DND-41 (cell line): Measurements from ENCODE around the gene HADHB.

Experiments used
- EZH2 ChIP-seq: IDR thresholded peaks from 3 replicates; pipeline ENCODE4 v1.6.1; 2012; ENCODE audit warnings: borderline replicate concordance, low read depth, mild to moderate bottlenecking, moderate library complexity, low read length, inconsistent platforms; ENCODE audit not compliant: severe bottlenecking
- TF ChIP-seq, protein P1 (sequence below): IDR thresholded peaks from 2 replicates; pipeline ENCODE4 v1.5.1; 2012; ENCODE audit warnings: borderline replicate concordance, low read length, moderate library complexity, mild to moderate bottlenecking; ENCODE audit not compliant: poor library complexity, severe bottlenecking; ENCODE audit errors: extremely low read depth

GRCh38 chr2:26298286-26298637, 53.5 kb downstream of the HADHB start:
- TF ChIP-seq, protein P1, sequence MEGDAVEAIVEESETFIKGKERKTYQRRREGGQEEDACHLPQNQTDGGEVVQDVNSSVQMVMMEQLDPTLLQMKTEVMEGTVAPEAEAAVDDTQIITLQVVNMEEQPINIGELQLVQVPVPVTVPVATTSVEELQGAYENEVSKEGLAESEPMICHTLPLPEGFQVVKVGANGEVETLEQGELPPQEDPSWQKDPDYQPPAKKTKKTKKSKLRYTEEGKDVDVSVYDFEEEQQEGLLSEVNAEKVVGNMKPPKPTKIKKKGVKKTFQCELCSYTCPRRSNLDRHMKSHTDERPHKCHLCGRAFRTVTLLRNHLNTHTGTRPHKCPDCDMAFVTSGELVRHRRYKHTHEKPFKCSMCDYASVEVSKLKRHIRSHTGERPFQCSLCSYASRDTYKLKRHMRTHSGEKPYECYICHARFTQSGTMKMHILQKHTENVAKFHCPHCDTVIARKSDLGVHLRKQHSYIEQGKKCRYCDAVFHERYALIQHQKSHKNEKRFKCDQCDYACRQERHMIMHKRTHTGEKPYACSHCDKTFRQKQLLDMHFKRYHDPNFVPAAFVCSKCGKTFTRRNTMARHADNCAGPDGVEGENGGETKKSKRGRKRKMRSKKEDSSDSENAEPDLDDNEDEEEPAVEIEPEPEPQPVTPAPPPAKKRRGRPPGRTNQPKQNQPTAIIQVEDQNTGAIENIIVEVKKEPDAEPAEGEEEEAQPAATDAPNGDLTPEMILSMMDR, result no peak
- TF ChIP-seq EZH2, result no peak
